ENCODE results near the gene MIER1.

The MIER1 gene

GRCh38 chr1:66917476-66917875, 7.3 kb upstream of the MIER1 start:
- no peak for TF ChIP-seq CTCF (conservative IDR thresholded peaks at IDR 0.05; ENCODE audit: low read depth, low read length)
- no peak overlapping the region for H3K4me3 ChIP-seq (ENCODE audit: low read length)
- no peak for DNase-seq (ENCODE audit: low read depth)

- DNase-seq (ENCODE audit: low read depth) = no peak
- TF ChIP-seq CTCF (conservative IDR thresholded peaks at IDR 0.05; ENCODE audit: low read depth, low read length) = no peak
- H3K4me3 ChIP-seq (ENCODE audit: low read length) = no peak overlapping the region
Observed at GRCh38 chr1:66919063-66919462, 5.7 kb upstream of the MIER1 start.

- no peak overlapping the region for H3K4me3 ChIP-seq (ENCODE audit: low read length)
- DNase-seq (ENCODE audit: low read depth) = no peak
- no peak for TF ChIP-seq CTCF (conservative IDR thresholded peaks at IDR 0.05; ENCODE audit: low read depth, low read length)
Observed at GRCh38 chr1:66919828-66920227, 5.0 kb upstream of the MIER1 start.

- no peak for DNase-seq (ENCODE audit: low read depth)
- TF ChIP-seq CTCF (conservative IDR thresholded peaks at IDR 0.05; ENCODE audit: low read depth, low read length) = no peak
- H3K4me3 ChIP-seq (ENCODE audit: low read length) = no peak overlapping the region
Observed at GRCh38 chr1:66920543-66920942, 4.2 kb upstream of the MIER1 start.

GRCh38 chr1:66925558-66925910, 744 bp downstream of the MIER1 start:
- TF ChIP-seq CTCF (conservative IDR thresholded peaks at IDR 0.05; ENCODE audit: low read depth, low read length) = no peak
- peak overlapping the region; percentile 83 for H3K4me3 ChIP-seq (ENCODE audit: low read length)
- no peak for DNase-seq (ENCODE audit: low read depth)

GRCh38 chr1:66925944-66926343, 1.2 kb downstream of the MIER1 start:
- TF ChIP-seq CTCF (conservative IDR thresholded peaks at IDR 0.05; ENCODE audit: low read depth, low read length) = no peak
- H3K4me3 ChIP-seq (ENCODE audit: low read length) = peak overlapping the region; percentile 83
- DNase-seq (ENCODE audit: low read depth) = no peak

GRCh38 chr1:66927528-66927927, 2.7 kb downstream of the MIER1 start:
- no peak overlapping the region for H3K4me3 ChIP-seq (ENCODE audit: low read length)
- TF ChIP-seq CTCF (conservative IDR thresholded peaks at IDR 0.05; ENCODE audit: low read depth, low read length) = no peak

More at GRCh38 chr1:66927528-66927927, 2.7 kb downstream of the MIER1 start:
- no peak for DNase-seq (ENCODE audit: low read depth)
